ENCODE results near the gene CMIP.
A peak's percentile ranks its signal among the peaks of the same experiment; 100 is the strongest.
"Not testable (repeated sequence)": the region's sequence is repeated elsewhere in the genome, so short reads cannot be mapped to it uniquely, and the experiment has no call there.

The CMIP gene

GRCh38 chr16:81421126-81421525, 23.5 kb upstream of the CMIP start:
- DNase-seq: no peak

GRCh38 chr16:81421536-81421935, 23.1 kb upstream of the CMIP start:
- no peak for DNase-seq

GRCh38 chr16:81422153-81422552, 22.5 kb upstream of the CMIP start:
- not testable (repeated sequence) for DNase-seq

GRCh38 chr16:81424771-81425170, 19.8 kb upstream of the CMIP start:
- no peak for DNase-seq

GRCh38 chr16:81427219-81427618, 17.4 kb upstream of the CMIP start:
- no peak for DNase-seq

GRCh38 chr16:81429045-81429521, 15.5 kb upstream of the CMIP start:
- peak in 10 of 56 donors; percentile 9 to 52 (median 23) for DNase-seq

GRCh38 chr16:81431554-81432353, 12.9 kb upstream of the CMIP start:
- DNase-seq: no peak

- DNase-seq: no peak
Measured at GRCh38 chr16:81432937-81433557, 11.6 kb upstream of the CMIP start.

GRCh38 chr16:81435103-81435502, 9.5 kb upstream of the CMIP start:
- DNase-seq: no peak

- no peak for DNase-seq
Measured at GRCh38 chr16:81435567-81435966, 9.0 kb upstream of the CMIP start.

- DNase-seq: no peak
Measured at GRCh38 chr16:81436386-81436785, 8.2 kb upstream of the CMIP start.

GRCh38 chr16:81437865-81438264, 6.7 kb upstream of the CMIP start:
- DNase-seq: peak in 3 of 56 donors; percentile 9 to 23 (median 9)

- no peak for DNase-seq
Measured at GRCh38 chr16:81440888-81441761, 3.5 kb upstream of the CMIP start.

GRCh38 chr16:81442220-81442915, 2.2 kb upstream of the CMIP start:
- DNase-seq: no peak

- DNase-seq: no peak
Measured at GRCh38 chr16:81442916-81443687, 1.5 kb upstream of the CMIP start.

- DNase-seq: peak in 6 of 56 donors; percentile 48 to 78 (median 65)
Measured at GRCh38 chr16:81443688-81444447, 740 bp upstream of the CMIP start.

GRCh38 chr16:81445143-81445961, 744 bp downstream of the CMIP start:
- peak in 20 of 56 donors; percentile 11 to 57 (median 31) for DNase-seq
